Astrocyte (in vitro differentiated cells and primary cell): ENCODE data around the gene CACHD1. TPM values are rescaled to one million over a fixed set of nuclear protein-coding genes. Genes with fewer than 3 reads are reported as not detected.

Experiments used
- DNase-seq: peaks from one replicate; pipeline ENCODE4 v3.0.0-alpha.2; 2010; ENCODE audit warnings: low read depth
- FAIRE-seq: peaks from 2 replicates; lab custom pipeline; 2011; peaks lifted over from hg19 to GRCh38; lab: Jason Lieb, UNC
- H2AFZ ChIP-seq: 2 replicates; pipeline ENCODE4 v1.6.0; 2012; ENCODE audit warnings: low read depth, low read length, inconsistent platforms
- H3K27ac ChIP-seq: 2 replicates; pipeline ENCODE4 v1.5.1; 2011; ENCODE audit warnings: low read depth, low read length, inconsistent platforms
- H3K27me3 ChIP-seq: 2 replicates; pipeline ENCODE4 v1.6.0; 2011; ENCODE audit warnings: low read length, inconsistent platforms; ENCODE audit not compliant: insufficient read depth
- H3K36me3 ChIP-seq: 2 replicates; pipeline ENCODE4 v1.5.1; 2011; ENCODE audit warnings: low read length, inconsistent platforms; ENCODE audit not compliant: insufficient read depth
- H3K4me1 ChIP-seq: 2 replicates; pipeline ENCODE4 v1.5.1; 2011; ENCODE audit warnings: low read length, inconsistent platforms; ENCODE audit not compliant: insufficient read depth
- H3K4me2 ChIP-seq: 2 replicates; pipeline ENCODE4 v1.6.0; 2012; ENCODE audit warnings: low read length, inconsistent platforms
- H3K4me3 ChIP-seq: 2 replicates; pipeline ENCODE4 v1.5.1; 2011; ENCODE audit warnings: low read depth, mild to moderate bottlenecking, low read length, inconsistent platforms; ENCODE audit not compliant: insufficient read depth
- H3K79me2 ChIP-seq: 2 replicates; pipeline ENCODE4 v1.6.0; 2012; ENCODE audit warnings: mild to moderate bottlenecking, low read length, inconsistent platforms; ENCODE audit not compliant: insufficient read depth
- H3K9ac ChIP-seq: 2 replicates; pipeline ENCODE4 v1.6.0; 2012; ENCODE audit warnings: mild to moderate bottlenecking, low read length, inconsistent platforms
- H3K9me3 ChIP-seq: 2 replicates; pipeline ENCODE4 v1.5.1; 2012; ENCODE audit warnings: low read depth, mild to moderate bottlenecking, low read length, inconsistent platforms; ENCODE audit not compliant: insufficient read depth
- H4K20me1 ChIP-seq: 2 replicates; pipeline ENCODE4 v1.6.0; 2012; ENCODE audit warnings: low read length, inconsistent platforms; ENCODE audit not compliant: insufficient read depth
- H3K27ac Mint-ChIP-seq: one replicate; pipeline ENCODE4 v1.8.0; 2021; ENCODE audit warnings: mild to moderate bottlenecking, mixed read lengths; ENCODE audit not compliant: unreplicated experiment
- H3K27me3 Mint-ChIP-seq: one replicate; pipeline ENCODE4 v1.8.0; 2021; ENCODE audit warnings: low read depth, mixed read lengths; ENCODE audit not compliant: unreplicated experiment
- H3K36me3 Mint-ChIP-seq: one replicate; pipeline ENCODE4 v1.8.0; 2021; ENCODE audit warnings: low read depth, mixed read lengths; ENCODE audit not compliant: unreplicated experiment
- H3K4me1 Mint-ChIP-seq: one replicate; pipeline ENCODE4 v1.8.0; 2021; ENCODE audit warnings: low read depth, mixed read lengths; ENCODE audit not compliant: unreplicated experiment
- H3K4me3 Mint-ChIP-seq: one replicate; pipeline ENCODE4 v1.8.0; 2021; ENCODE audit warnings: mild to moderate bottlenecking, moderate library complexity, mixed read lengths; ENCODE audit not compliant: unreplicated experiment
- H3K9me3 Mint-ChIP-seq: one replicate; pipeline ENCODE4 v1.8.0; 2021; ENCODE audit warnings: mild to moderate bottlenecking, mixed read lengths; ENCODE audit not compliant: unreplicated experiment
- CTCF ChIP-seq: IDR thresholded peaks from 2 replicates; pipeline ENCODE4 v1.5.1; 2011; ENCODE audit warnings: low read depth, mild to moderate bottlenecking, inconsistent platforms, low read length, moderate library complexity; ENCODE audit not compliant: insufficient read depth
- EZH2 ChIP-seq: IDR thresholded peaks from 2 replicates; pipeline ENCODE4 v1.6.1; 2012; ENCODE audit warnings: mild to moderate bottlenecking, low read length, inconsistent platforms; ENCODE audit not compliant: insufficient read depth
- total RNA-seq: library from RNA; stranded (reverse); gene quantifications from 2 replicates; pipeline ENCODE4 v1.2.1, GENCODE V29; 2021

Gene CACHD1
- total RNA-seq, 1 donor from 2014 or later = 21.2 TPM

GRCh38 chr1:64691626-64692025, 221.7 kb downstream of the CACHD1 start:
- no peaks in the 10 kb centered on the region for H3K27me3 Mint-ChIP-seq
- peaks cover 19% of the 10 kb centered on the region for H3K4me1 Mint-ChIP-seq
- Histone ChIP-seq H3K4me2 (peak overlapping the region; percentile 64), H3K79me2 (no peaks in the 10 kb centered on the region), H3K9me3 (no peaks in the 10 kb centered on the region), H3K9ac (peak overlapping the region; percentile 22), H3K4me3 (peak overlapping the region; percentile 12), H3K36me3 (no peaks in the 10 kb centered on the region), H2AFZ (peak overlapping the region; percentile 30), H3K4me1 (peaks cover 9% of the 10 kb centered on the region), H4K20me1 (no peaks in the 10 kb centered on the region), H3K27ac (no peak overlapping the region), H3K27me3 (no peaks in the 10 kb centered on the region)
- peaks cover 13% of the 10 kb centered on the region for H3K36me3 Mint-ChIP-seq
- no peak for FAIRE-seq
- TF ChIP-seq CTCF = no peak
- TF ChIP-seq EZH2 = no peak
- no peak overlapping the region for H3K4me3 Mint-ChIP-seq
- no peaks in the 10 kb centered on the region for H3K9me3 Mint-ChIP-seq
- DNase-seq = peak; percentile 36
- peak overlapping the region; percentile 59 for H3K27ac Mint-ChIP-seq

DNA sequence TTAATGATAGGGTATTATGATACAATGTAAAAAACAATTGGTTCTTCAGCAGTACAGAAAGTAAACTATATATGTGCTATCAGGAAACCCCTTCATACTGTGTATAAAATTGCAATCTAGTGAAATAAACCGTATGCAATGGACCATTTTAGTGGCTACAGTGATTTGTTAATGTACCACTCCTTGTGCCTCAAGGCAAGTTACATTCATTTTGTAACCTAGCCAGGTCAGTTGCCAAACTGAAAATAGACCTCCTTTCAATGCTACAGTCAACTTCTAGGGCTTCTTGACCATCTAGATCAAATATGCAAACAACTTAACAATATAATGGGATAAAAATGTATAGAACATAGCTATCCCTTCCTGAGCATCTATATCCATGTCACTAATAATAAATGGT, 223.0 kb downstream of the CACHD1 start:
- Histone ChIP-seq H3K27ac (no peak overlapping the region), H3K4me2 (no peak overlapping the region), H3K9ac (no peak overlapping the region), H3K27me3 (no peaks in the 10 kb centered on the region), H3K36me3 (no peaks in the 10 kb centered on the region), H3K4me1 (peaks cover 9% of the 10 kb centered on the region), H3K9me3 (no peaks in the 10 kb centered on the region), H3K4me3 (no peak overlapping the region), H4K20me1 (no peaks in the 10 kb centered on the region), H3K79me2 (no peaks in the 10 kb centered on the region), H2AFZ (no peak overlapping the region)
- no peak overlapping the region for H3K27ac Mint-ChIP-seq
- H3K9me3 Mint-ChIP-seq = no peaks in the 10 kb centered on the region
- H3K27me3 Mint-ChIP-seq = no peaks in the 10 kb centered on the region
- FAIRE-seq = no peak
- H3K4me3 Mint-ChIP-seq = no peak overlapping the region
- H3K4me1 Mint-ChIP-seq = peaks cover 21% of the 10 kb centered on the region
- no peak for DNase-seq
- TF ChIP-seq CTCF (no peak), EZH2 (no peak)
- peaks cover 13% of the 10 kb centered on the region for H3K36me3 Mint-ChIP-seq

DNA sequence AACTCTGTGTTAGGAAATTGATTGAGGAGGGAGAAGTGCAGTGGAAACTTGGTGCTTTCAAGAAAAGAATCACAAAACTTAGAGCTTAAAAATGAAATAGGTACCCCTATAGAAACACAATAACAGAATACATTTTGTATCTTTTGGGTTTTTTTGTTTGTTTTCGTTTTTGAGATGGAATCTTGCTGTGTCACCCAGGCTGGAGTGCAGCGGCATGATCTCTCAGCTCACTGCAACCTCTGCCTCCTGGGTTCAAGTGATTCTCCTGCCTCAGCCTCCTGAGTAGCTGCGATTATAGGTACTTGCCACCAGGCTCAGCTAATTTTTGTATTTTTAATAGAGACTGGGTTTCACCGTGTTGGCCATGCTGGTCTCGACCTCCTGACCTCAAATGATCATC, 223.5 kb downstream of the CACHD1 start:
- FAIRE-seq = no peak
- H3K4me3 Mint-ChIP-seq = no peak overlapping the region
- no peaks in the 10 kb centered on the region for H3K27me3 Mint-ChIP-seq
- H3K9me3 Mint-ChIP-seq = no peaks in the 10 kb centered on the region
- H3K36me3 Mint-ChIP-seq = peaks cover 12% of the 10 kb centered on the region
- Histone ChIP-seq H3K4me1 (peaks cover 9% of the 10 kb centered on the region), H3K4me3 (no peak overlapping the region), H3K4me2 (no peak overlapping the region), H3K27me3 (no peaks in the 10 kb centered on the region), H4K20me1 (no peaks in the 10 kb centered on the region), H3K36me3 (no peaks in the 10 kb centered on the region), H2AFZ (no peak overlapping the region), H3K79me2 (no peaks in the 10 kb centered on the region), H3K27ac (no peak overlapping the region), H3K9me3 (no peaks in the 10 kb centered on the region), H3K9ac (no peak overlapping the region)
- peaks cover 21% of the 10 kb centered on the region for H3K4me1 Mint-ChIP-seq
- H3K27ac Mint-ChIP-seq = no peak overlapping the region
- TF ChIP-seq EZH2 (no peak), CTCF (no peak)
- DNase-seq = no peak
